ENCODE results near the gene KANK2.

DNA sequence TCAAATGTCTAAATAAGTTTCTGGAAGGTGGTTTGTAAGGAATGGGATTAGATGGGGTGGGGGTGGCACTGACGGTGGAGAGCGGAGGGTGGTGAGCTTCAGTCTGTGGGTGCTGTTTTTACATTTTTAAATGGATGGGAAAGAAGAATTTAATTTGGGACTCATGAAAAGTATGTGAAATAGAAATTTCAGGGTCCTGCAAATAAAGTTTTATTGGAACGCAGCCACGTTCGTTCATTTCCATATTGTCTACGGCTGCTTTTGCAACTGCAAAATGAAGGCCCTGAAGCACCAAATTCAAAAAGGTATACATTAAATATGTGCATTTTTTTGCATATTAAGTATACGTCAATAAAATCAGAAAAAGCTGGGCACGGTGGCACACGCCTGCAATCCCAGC, 9.9 kb downstream of the KANK2 start:
- TF ChIP-seq, protein P1, sequence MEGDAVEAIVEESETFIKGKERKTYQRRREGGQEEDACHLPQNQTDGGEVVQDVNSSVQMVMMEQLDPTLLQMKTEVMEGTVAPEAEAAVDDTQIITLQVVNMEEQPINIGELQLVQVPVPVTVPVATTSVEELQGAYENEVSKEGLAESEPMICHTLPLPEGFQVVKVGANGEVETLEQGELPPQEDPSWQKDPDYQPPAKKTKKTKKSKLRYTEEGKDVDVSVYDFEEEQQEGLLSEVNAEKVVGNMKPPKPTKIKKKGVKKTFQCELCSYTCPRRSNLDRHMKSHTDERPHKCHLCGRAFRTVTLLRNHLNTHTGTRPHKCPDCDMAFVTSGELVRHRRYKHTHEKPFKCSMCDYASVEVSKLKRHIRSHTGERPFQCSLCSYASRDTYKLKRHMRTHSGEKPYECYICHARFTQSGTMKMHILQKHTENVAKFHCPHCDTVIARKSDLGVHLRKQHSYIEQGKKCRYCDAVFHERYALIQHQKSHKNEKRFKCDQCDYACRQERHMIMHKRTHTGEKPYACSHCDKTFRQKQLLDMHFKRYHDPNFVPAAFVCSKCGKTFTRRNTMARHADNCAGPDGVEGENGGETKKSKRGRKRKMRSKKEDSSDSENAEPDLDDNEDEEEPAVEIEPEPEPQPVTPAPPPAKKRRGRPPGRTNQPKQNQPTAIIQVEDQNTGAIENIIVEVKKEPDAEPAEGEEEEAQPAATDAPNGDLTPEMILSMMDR (conservative IDR thresholded peaks at IDR 0.05 in 1 of 2, IDR thresholded peaks at IDR 0.05 in 1 of 2; ENCODE audit: low read depth in 1 of 2, low read length in 2 of 2) = no peak
- no peak for TF ChIP-seq EZH2 (IDR thresholded peaks at IDR 0.05; ENCODE audit: low read length, missing control alignments)
